Ishikawa (cell line): ENCODE results near the gene NR1D1.

Source experiments
- FOXM1 ChIP-seq: IDR thresholded peaks from 2 replicates; pipeline ENCODE4 v1.6.1; 2012; ENCODE audit warnings: low read depth, borderline replicate concordance
- RAD21 ChIP-seq: IDR thresholded peaks from 2 replicates; pipeline ENCODE4 v1.6.1; 2012; ENCODE audit warnings: low read depth
- TAF1 ChIP-seq: IDR thresholded peaks from 2 replicates; pipeline ENCODE4 v1.6.1; 2012; ENCODE audit warnings: low read depth, mild to moderate bottlenecking

DNA sequence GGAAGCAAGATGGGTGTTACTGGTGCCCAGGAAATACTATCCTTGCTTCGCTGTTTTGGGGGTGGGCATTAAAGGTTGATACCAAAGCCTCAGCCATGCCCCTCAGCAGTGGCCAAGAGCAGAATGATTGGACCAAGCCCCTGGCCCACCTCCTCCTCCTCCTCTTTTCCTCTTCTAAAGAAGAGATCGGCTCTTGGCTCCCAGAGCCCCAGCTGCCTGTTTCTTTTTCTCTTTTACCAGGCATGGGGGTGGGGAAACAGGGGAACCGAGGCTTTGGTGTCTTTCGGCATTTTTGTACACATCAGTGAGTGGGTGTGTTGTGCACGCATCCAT is 31.8 kb downstream of the NR1D1 start:
- TF ChIP-seq RAD21 (no peak), FOXM1 (no peak), TAF1 (no peak)
